ENCODE results near the gene MLST8.
"Not testable (repeated sequence)": the region's sequence is repeated elsewhere in the genome, so short reads cannot be mapped to it uniquely, and the experiment has no call there.

The MLST8 gene

GRCh38 chr16:2238150-2238837 lies 33.0 kb downstream of the MLST8 start:
- no peak overlapping the region for H3K4me3 ChIP-seq (replicated peaks in 1 of 2; ENCODE audit: low read depth in 2 of 2, low read length in 2 of 2)
- no peak for DNase-seq (ENCODE audit: low read depth in 2 of 2)
- TF ChIP-seq CTCF (IDR thresholded peaks at IDR 0.05; ENCODE audit: low read depth, low read length): no peak

GRCh38 chr16:2238838-2239675 lies 33.8 kb downstream of the MLST8 start:
- no peak for TF ChIP-seq CTCF (IDR thresholded peaks at IDR 0.05; ENCODE audit: low read depth, low read length)
- peak in 1 of 2 donors; percentile 42 for DNase-seq (ENCODE audit: low read depth in 2 of 2)
- no peak overlapping the region for H3K4me3 ChIP-seq (replicated peaks in 1 of 2; ENCODE audit: low read depth in 2 of 2, low read length in 2 of 2)

- not testable (repeated sequence) for H3K4me3 ChIP-seq (replicated peaks in 1 of 2; ENCODE audit: low read depth in 2 of 2, low read length in 2 of 2); DNase-seq (ENCODE audit: low read depth in 2 of 2)
Observed at GRCh38 chr16:2240331-2240730, 35.1 kb downstream of the MLST8 start.

GRCh38 chr16:2242598-2242997 lies 37.3 kb downstream of the MLST8 start:
- TF ChIP-seq CTCF (IDR thresholded peaks at IDR 0.05; ENCODE audit: low read depth, low read length): no peak
- H3K4me3 ChIP-seq (replicated peaks in 1 of 2; ENCODE audit: low read depth in 2 of 2, low read length in 2 of 2): no peak overlapping the region
- no peak for DNase-seq (ENCODE audit: low read depth in 2 of 2)

- no peak overlapping the region for H3K4me3 ChIP-seq (replicated peaks in 1 of 2; ENCODE audit: low read depth in 2 of 2, low read length in 2 of 2)
- no peak for DNase-seq (ENCODE audit: low read depth in 2 of 2)
- no peak for TF ChIP-seq CTCF (IDR thresholded peaks at IDR 0.05; ENCODE audit: low read depth, low read length)
Observed at GRCh38 chr16:2243031-2243528, 37.8 kb downstream of the MLST8 start.

GRCh38 chr16:2243781-2244180 lies 38.5 kb downstream of the MLST8 start:
- H3K4me3 ChIP-seq (replicated peaks in 1 of 2; ENCODE audit: low read depth in 2 of 2, low read length in 2 of 2): no peak overlapping the region
- no peak for DNase-seq (ENCODE audit: low read depth in 2 of 2)
- no peak for TF ChIP-seq CTCF (IDR thresholded peaks at IDR 0.05; ENCODE audit: low read depth, low read length)

- H3K4me3 ChIP-seq (replicated peaks in 1 of 2; ENCODE audit: low read depth in 2 of 2, low read length in 2 of 2): no peak overlapping the region
- no peak for TF ChIP-seq CTCF (IDR thresholded peaks at IDR 0.05; ENCODE audit: low read depth, low read length)
- no peak for DNase-seq (ENCODE audit: low read depth in 2 of 2)
Observed at GRCh38 chr16:2244301-2244700, 39.0 kb downstream of the MLST8 start.
